Measurements from ENCODE around the gene NLN. TPM values are rescaled to one million over a fixed set of nuclear protein-coding genes. Genes with fewer than 3 reads are reported as not detected.

NLN gene
- total RNA-seq, 4 donors from 2014 or later = 2.2 to 17.3 (median 9.8) TPM

GRCh38 chr5:65791712-65792673, 70.0 kb downstream of the NLN start:
- no peaks in the 10 kb centered on the region for H3K9me3 ChIP-seq
- no peak overlapping the region for H3K27ac ChIP-seq
- no peak for TF ChIP-seq CTCF (IDR thresholded peaks at IDR 0.05)
- no peak for TF ChIP-seq POLR2A (IDR thresholded peaks at IDR 0.05)
- DNase-seq = no peak
- no peaks in the 10 kb centered on the region for H3K27me3 ChIP-seq
- no peak overlapping the region for H3K4me3 ChIP-seq
- peaks cover 0 to 3% (median 0%) of the 10 kb centered on the region in 3 donors for H3K36me3 ChIP-seq
- no peaks in the 10 kb centered on the region for H3K4me1 ChIP-seq

- Histone ChIP-seq H3K4me3 (no peak overlapping the region), H3K27ac (no peak overlapping the region), H3K4me1 (no peaks in the 10 kb centered on the region), H3K9me3 (no peaks in the 10 kb centered on the region), H3K36me3 (no peaks in the 10 kb centered on the region), H3K27me3 (no peaks in the 10 kb centered on the region)
- DNase-seq = no peak
- no peak for TF ChIP-seq POLR2A (IDR thresholded peaks at IDR 0.05)
- TF ChIP-seq CTCF (IDR thresholded peaks at IDR 0.05) = no peak
Measured at GRCh38 chr5:65796269-65796668, 74.3 kb downstream of the NLN start.

- H3K9me3 ChIP-seq = no peaks in the 10 kb centered on the region
- H3K4me3 ChIP-seq = no peak overlapping the region
- H3K36me3 ChIP-seq = no peaks in the 10 kb centered on the region
- no peak for DNase-seq
- TF ChIP-seq POLR2A (IDR thresholded peaks at IDR 0.05) (no peak), CTCF (IDR thresholded peaks at IDR 0.05) (no peak)
- no peaks in the 10 kb centered on the region for H3K27me3 ChIP-seq
- no peaks in the 10 kb centered on the region for H3K4me1 ChIP-seq
- H3K27ac ChIP-seq = no peak overlapping the region
Measured at GRCh38 chr5:65796751-65797316, 74.8 kb downstream of the NLN start.

GRCh38 chr5:65797481-65797880, 75.5 kb downstream of the NLN start:
- no peaks in the 10 kb centered on the region for H3K4me1 ChIP-seq

GRCh38 chr5:65799857-65800256, 77.9 kb downstream of the NLN start:
- H3K27me3 ChIP-seq = no peaks in the 10 kb centered on the region
- H3K4me1 ChIP-seq = no peaks in the 10 kb centered on the region
- H3K9me3 ChIP-seq = peaks cover 0 to 3% (median 0%) of the 10 kb centered on the region in 4 donors
- no peak overlapping the region for H3K4me3 ChIP-seq
- no peak for TF ChIP-seq POLR2A (IDR thresholded peaks at IDR 0.05)
- TF ChIP-seq CTCF (IDR thresholded peaks at IDR 0.05) = no peak
- no peak overlapping the region for H3K27ac ChIP-seq
- no peaks in the 10 kb centered on the region for H3K36me3 ChIP-seq
- DNase-seq = no peak

More at GRCh38 chr5:65797481-65797880, 75.5 kb downstream of the NLN start:
- H3K4me3 ChIP-seq = no peak overlapping the region
- H3K9me3 ChIP-seq = no peaks in the 10 kb centered on the region
- no peak overlapping the region for H3K27ac ChIP-seq
- TF ChIP-seq POLR2A (IDR thresholded peaks at IDR 0.05) = no peak
- TF ChIP-seq CTCF (IDR thresholded peaks at IDR 0.05) = no peak
- H3K27me3 ChIP-seq = no peaks in the 10 kb centered on the region
- DNase-seq = no peak
- H3K36me3 ChIP-seq = no peaks in the 10 kb centered on the region

All from Peyer's patch (tissue), 4 donors.